Panc1 (cell line): ENCODE data around the gene PRR36. TPM values are rescaled to one million over a fixed set of nuclear protein-coding genes. Genes with fewer than 3 reads are reported as not detected.

Experiments used
- total RNA-seq: library from RNA; stranded (reverse); gene quantifications from one replicate; pipeline ENCODE4 v1.2.1, GENCODE V29; 2021; ENCODE audit not compliant: unreplicated experiment

Gene PRR36
- total RNA-seq, 1 experiment from 2014 or later: 3.7 TPM

Other genes starting within 250 kb of the PRR36 start
- 36.9 TPM for gene XAB2, start 244.8 kb downstream of the PRR36 start, total RNA-seq
- 109 TPM for gene PET100, start 244.6 kb downstream of the PRR36 start, total RNA-seq
- not detected for gene PCP2, start 240.7 kb downstream of the PRR36 start, total RNA-seq
- 102 TPM for gene STXBP2, start 237.3 kb downstream of the PRR36 start, total RNA-seq
- not detected for gene RETN, start 205.3 kb downstream of the PRR36 start, total RNA-seq
- gene MCEMP1, start 197.3 kb downstream of the PRR36 start, total RNA-seq: not detected
- 101 TPM for gene TRAPPC5, start 193.6 kb downstream of the PRR36 start, total RNA-seq
- 0.15 TPM for gene FCER2, start 172.3 kb downstream of the PRR36 start, total RNA-seq
- not detected for gene CLEC4G, start 142.3 kb downstream of the PRR36 start, total RNA-seq
- gene CD209, start 126.9 kb downstream of the PRR36 start, total RNA-seq: not detected
- gene CLEC4M, start 111.1 kb downstream of the PRR36 start, total RNA-seq: not detected
- gene EVI5L, start 44.2 kb downstream of the PRR36 start, total RNA-seq: 6.4 TPM
- gene LRRC8E, start 14.1 kb upstream of the PRR36 start, total RNA-seq: 5.0 TPM
- 32.9 TPM for gene MAP2K7, start 29.5 kb upstream of the PRR36 start, total RNA-seq
- 12.5 TPM for gene TGFBR3L, start 40.4 kb upstream of the PRR36 start, total RNA-seq
- gene SNAPC2, start 45.9 kb upstream of the PRR36 start, total RNA-seq: 63.0 TPM
- 89.4 TPM for gene CTXN1, start 51.7 kb upstream of the PRR36 start, total RNA-seq
- 105 TPM for gene TIMM44, start 69.3 kb upstream of the PRR36 start, total RNA-seq
- 123 TPM for gene ELAVL1, start 131.3 kb upstream of the PRR36 start, total RNA-seq
- gene CCL25, start 178.4 kb upstream of the PRR36 start, total RNA-seq: not detected